Right atrium auricular region (tissue), 2 donors: Measurements from ENCODE around the gene FIS1. TPM values are rescaled to one million over a fixed set of nuclear protein-coding genes. Genes with fewer than 3 reads are reported as not detected.

Experiments
- DNase-seq: peaks from one replicate; pipeline ENCODE4 v3.0.0-alpha.2; 2019; ENCODE audit warnings: low spot score
- H3K27ac ChIP-seq, 2 donors: fragments of 200-600 bp; sonication (generic); 1 replicate in 1 of 2; 2 replicates in 1 of 2; pipeline ENCODE4 v1.5.1; 2016 to 2019
- H3K27me3 ChIP-seq, 2 donors: fragments of 200-600 bp; sonication (generic); one replicate each; pipeline versions ENCODE4 v1.5.1 to v1.6.0; 2017 to 2019
- H3K36me3 ChIP-seq: fragments of 200-600 bp; sonication (generic); one replicate; pipeline ENCODE4 v1.5.1; 2016
- H3K4me1 ChIP-seq, 2 donors: fragments of 200-600 bp; sonication (generic); one replicate each; pipeline versions ENCODE4 v1.5.1 to v1.6.0; 2017 to 2019
- H3K4me3 ChIP-seq, 2 donors: fragments of 200-600 bp; sonication (generic); 1 replicate in 1 of 2; 2 replicates in 1 of 2; pipeline ENCODE4 v1.5.1; 2017 to 2019; ENCODE audit warnings: mild to moderate bottlenecking in 1 of 2, moderate library complexity in 1 of 2
- H3K9me3 ChIP-seq, 2 donors: fragments of 200-600 bp; sonication (generic); one replicate each; pipeline ENCODE4 v1.5.1; 2019
- total RNA-seq, 2 donors: library from RNA; depleted of rRNA; stranded (reverse); fragments of >200 nt; gene quantifications; one replicate each; pipeline ENCODE4 v1.1.0, GENCODE V29; 2016
- TF ChIP-seq, protein P1 (sequence below), 2 donors: fragments of 200-600 bp; sonication (generic); IDR thresholded peaks; one replicate each; pipeline ENCODE4 v1.5.1; 2019; ENCODE audit warnings: antibody characterized with exemption in 2 of 2

FIS1 gene
- total RNA-seq, 2 donors from 2014 or later = 359 to 459 TPM

DNA sequence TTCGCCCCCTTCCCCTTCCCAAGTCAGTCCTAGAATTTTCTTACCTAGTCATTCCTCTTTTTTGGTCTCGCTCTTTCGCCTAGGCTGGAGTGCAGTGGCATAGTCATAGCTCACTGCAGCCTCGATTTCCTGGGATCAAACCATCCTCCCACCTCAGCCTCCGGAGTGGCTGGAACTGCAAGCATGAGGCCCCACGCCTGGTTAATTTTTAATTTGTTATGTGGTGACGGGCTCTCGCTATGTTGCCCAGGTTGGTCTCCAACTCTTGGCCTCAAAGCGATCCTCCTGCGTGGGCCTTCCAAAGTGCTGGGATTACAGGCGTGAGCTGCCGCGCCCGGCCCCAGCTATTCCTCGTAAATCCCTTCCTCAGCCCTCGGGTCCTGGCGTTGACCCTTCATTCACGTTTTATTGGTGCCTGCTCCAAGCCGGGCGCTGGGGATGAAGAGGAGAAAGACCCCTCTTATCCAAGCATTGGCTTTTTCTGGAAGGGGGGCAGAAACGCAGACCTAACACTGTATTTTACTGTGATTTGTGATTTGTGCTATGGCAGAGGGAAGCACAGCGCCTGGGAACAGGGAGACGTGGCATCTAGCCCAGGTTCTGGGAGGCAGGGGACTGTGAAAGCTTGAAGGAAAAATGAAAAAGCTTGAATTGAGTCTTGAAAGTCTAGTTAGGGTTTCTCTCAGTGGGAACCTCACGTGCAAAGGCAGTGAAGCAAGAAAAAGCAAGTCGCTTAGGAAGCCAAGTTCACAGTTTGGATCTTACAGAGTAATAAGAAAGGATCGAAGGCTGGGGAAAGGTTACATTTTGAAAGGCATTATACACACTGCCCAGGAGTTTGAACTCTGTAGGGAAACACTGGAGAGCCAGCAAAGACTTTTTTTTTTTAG is 26.4 kb downstream of the FIS1 start:
- no peaks in the 10 kb centered on the region for H3K27me3 ChIP-seq
- peaks cover 0 to 38% of the 10 kb centered on the region in 2 donors for H3K4me1 ChIP-seq
- H3K9me3 ChIP-seq = no peaks in the 10 kb centered on the region
- peak overlapping the region; percentile 88 to 95 for H3K27ac ChIP-seq
- H3K36me3 ChIP-seq = peaks cover 20% of the 10 kb centered on the region
- no peak for DNase-seq
- H3K4me3 ChIP-seq = peak overlapping the region; percentile 78 to 85
- TF ChIP-seq, protein P1, sequence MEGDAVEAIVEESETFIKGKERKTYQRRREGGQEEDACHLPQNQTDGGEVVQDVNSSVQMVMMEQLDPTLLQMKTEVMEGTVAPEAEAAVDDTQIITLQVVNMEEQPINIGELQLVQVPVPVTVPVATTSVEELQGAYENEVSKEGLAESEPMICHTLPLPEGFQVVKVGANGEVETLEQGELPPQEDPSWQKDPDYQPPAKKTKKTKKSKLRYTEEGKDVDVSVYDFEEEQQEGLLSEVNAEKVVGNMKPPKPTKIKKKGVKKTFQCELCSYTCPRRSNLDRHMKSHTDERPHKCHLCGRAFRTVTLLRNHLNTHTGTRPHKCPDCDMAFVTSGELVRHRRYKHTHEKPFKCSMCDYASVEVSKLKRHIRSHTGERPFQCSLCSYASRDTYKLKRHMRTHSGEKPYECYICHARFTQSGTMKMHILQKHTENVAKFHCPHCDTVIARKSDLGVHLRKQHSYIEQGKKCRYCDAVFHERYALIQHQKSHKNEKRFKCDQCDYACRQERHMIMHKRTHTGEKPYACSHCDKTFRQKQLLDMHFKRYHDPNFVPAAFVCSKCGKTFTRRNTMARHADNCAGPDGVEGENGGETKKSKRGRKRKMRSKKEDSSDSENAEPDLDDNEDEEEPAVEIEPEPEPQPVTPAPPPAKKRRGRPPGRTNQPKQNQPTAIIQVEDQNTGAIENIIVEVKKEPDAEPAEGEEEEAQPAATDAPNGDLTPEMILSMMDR (IDR thresholded peaks at IDR 0.05) = no peak

DNA sequence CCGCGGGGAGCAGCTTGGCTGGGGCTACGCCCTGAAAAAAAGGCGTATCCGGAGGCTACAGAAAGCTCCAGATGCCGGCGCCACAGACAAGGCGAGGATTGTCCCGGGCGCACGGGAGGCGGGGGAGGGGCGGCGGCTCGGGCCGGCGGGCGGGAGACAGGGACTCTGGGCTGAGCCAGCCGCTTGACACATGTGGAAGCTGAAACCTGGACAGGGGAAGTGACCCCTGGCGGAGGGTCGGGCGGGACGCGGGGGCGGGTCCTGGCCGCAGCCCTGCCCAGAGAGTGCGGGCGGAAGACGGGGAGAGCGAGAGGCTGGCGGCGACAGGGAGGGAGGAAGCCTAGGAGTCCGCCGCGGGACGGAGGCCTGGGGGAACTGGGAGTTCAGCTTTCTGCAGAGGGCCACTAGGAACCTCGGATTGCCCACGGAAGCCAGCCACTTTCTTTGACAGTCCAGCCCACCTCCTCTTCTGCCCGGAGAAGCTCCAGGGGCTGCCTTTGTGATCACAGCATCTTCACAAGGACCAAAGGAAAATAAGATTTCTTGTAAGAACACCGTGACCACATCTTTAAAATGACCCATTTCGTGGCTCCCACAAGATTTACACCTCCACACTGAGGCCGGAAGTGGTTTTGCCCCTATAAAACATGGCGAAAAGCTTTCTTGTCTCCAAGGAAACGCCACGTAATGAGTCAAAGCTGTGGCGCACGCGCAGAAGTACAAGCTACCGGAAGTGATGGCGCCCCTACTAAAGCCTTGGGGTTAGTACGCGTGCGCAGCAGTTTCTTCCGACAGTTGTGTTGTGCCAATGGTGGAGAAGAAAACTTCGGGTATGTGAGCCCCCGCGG is 27.3 kb downstream of the FIS1 start, which contains the start of the genes PLOD3 and ZNHIT1:
PLOD3 (minus strand) TSS at position 194 of the 848 bp plus-strand sequence. CDS start 307 bp downstream, outside the sequence.
ZNHIT1 (plus strand) TSS at position 778 of the 848 bp plus-strand sequence; CDS start at position 809, 31 bp downstream.
- peaks cover 0 to 38% of the 10 kb centered on the region in 2 donors for H3K4me1 ChIP-seq
- no peaks in the 10 kb centered on the region for H3K27me3 ChIP-seq
- peak within 1 kb of the TSS; percentile 78 to 85 for H3K4me3 ChIP-seq
- H3K27ac ChIP-seq = peak within 1 kb of the TSS; percentile 88 to 95
- H3K9me3 ChIP-seq = no peaks in the 10 kb centered on the region
- TF ChIP-seq, protein P1 (IDR thresholded peaks at IDR 0.05) = peak in 1 of 2 donors; percentile 47
- peaks cover 18% of the 10 kb centered on the region for H3K36me3 ChIP-seq
- peak; percentile 98 for DNase-seq

DNA sequence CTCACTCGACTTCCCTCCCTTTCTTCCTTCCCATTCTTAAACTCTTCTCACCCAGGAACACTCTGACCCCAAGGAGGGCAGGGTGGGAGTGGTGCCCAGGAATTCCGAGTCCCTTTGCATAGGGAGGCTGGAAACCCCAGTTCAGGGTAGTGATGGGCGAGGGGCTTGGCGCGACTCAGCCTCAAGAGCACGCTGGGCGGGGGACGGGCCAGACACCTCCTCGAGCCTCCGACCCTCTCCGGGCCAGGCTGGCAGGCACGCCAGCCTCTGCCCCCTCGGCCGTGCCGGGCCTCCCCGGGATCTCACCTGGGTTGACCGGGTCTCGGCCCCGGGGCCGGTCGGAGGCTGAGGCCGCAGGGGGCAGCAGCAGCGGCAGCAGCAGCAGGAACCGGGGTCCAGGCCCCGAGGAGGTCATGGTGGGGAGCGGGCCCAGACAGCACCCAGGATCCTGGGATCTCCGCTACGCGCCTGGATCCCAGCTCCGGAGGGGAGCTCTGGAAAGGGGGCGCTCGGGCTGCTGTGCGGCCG is 28.0 kb downstream of the FIS1 start:
- Histone ChIP-seq H3K27ac (peak overlapping the region; percentile 88 to 95), H3K4me1 (peaks cover 0 to 38% of the 10 kb centered on the region in 2 donors), H3K4me3 (peak overlapping the region; percentile 78 to 85), H3K27me3 (no peaks in the 10 kb centered on the region), H3K9me3 (no peaks in the 10 kb centered on the region), H3K36me3 (peaks cover 22% of the 10 kb centered on the region)
- TF ChIP-seq, protein P1 (IDR thresholded peaks at IDR 0.05) = no peak
- no peak for DNase-seq

DNA sequence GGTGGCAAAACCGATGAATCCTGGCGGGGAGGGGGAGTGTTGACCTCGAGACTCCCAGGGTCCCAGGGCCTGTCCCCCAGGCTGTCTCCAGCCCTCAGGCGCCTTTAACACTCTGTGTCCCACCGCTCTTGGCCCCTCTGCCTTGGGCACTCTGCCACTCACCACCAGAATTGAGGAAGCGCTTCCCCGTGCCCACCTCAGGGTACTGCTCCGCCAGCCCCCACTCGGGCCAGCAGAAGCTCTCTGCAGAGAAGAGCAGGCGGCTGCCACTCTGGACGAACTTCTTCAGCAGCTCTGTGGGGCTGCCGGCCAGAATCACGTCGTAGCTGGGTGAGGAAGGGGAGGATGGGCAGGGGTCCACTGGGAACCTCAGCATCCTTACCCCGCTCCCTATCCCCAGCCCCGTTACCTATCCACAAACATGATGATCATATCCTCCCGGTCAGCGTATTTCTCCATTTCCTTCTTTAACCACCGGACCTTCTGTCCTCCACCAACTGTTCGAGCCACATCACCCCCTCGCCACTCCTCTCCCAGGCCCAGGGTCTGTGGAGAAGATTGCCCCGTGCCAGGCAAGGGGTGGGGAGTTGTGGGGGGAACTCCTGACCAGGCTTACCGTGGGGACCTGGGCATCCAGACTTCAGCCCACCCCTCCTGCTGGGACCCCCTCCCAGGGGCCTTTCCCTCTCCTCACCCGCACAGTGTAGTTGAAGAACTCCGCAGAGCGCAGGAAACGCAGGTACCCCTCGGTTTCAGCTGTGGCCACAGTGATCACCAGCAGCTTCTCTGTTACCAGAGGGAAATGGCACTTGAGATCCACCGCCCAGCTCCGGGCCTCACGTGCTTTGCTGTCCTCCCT is 28.7 kb downstream of the FIS1 start:
- Histone ChIP-seq H3K36me3 (peaks cover 29% of the 10 kb centered on the region), H3K27ac (peak overlapping the region; percentile 88 to 95), H3K4me1 (peaks cover 0 to 38% of the 10 kb centered on the region in 2 donors), H3K27me3 (no peaks in the 10 kb centered on the region), H3K9me3 (no peaks in the 10 kb centered on the region), H3K4me3 (peak overlapping the region; percentile 78 to 85)
- TF ChIP-seq, protein P1 (IDR thresholded peaks at IDR 0.05) = no peak
- DNase-seq = no peak

DNA sequence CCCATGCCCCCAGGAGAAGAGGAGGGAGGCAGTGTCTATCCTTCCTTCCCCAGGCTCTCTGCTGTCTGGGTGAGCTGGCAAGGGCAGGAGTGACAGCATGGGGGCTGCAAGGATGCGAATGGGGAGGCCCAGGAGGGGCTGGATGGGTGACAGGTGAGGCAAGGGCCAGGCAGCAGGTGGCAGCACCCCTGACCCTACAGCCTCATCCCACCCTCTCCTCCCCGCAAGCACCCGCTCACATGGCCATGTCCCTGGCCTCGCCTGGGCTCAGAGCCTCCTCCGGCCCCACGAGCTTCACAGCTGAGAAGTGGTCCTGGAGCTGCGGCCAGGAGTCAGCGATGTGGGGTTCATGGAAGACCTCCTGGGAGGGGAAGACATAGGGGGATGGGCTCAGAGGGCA is 32.9 kb downstream of the FIS1 start:
- Histone ChIP-seq H3K27ac (no peak overlapping the region), H3K36me3 (peaks cover 57% of the 10 kb centered on the region), H3K4me1 (peaks cover 0 to 15% of the 10 kb centered on the region in 2 donors), H3K27me3 (no peaks in the 10 kb centered on the region), H3K9me3 (no peaks in the 10 kb centered on the region), H3K4me3 (no peak overlapping the region)
- TF ChIP-seq, protein P1 (IDR thresholded peaks at IDR 0.05) = no peak
- DNase-seq = no peak
